ENCODE results near the gene LRP5.
A peak's percentile ranks its signal among the peaks of the same experiment; 100 is the strongest.
"Not testable (repeated sequence)": the region's sequence is repeated elsewhere in the genome, so short reads cannot be mapped to it uniquely, and the experiment has no call there.

The LRP5 gene

GRCh38 chr11:68423481-68423880 is 111.1 kb downstream of the LRP5 start:
- DNase-seq (ENCODE audit: low spot score), result no peak

GRCh38 chr11:68424101-68424632 is 111.8 kb downstream of the LRP5 start:
- DNase-seq (ENCODE audit: low spot score), result no peak

DNA sequence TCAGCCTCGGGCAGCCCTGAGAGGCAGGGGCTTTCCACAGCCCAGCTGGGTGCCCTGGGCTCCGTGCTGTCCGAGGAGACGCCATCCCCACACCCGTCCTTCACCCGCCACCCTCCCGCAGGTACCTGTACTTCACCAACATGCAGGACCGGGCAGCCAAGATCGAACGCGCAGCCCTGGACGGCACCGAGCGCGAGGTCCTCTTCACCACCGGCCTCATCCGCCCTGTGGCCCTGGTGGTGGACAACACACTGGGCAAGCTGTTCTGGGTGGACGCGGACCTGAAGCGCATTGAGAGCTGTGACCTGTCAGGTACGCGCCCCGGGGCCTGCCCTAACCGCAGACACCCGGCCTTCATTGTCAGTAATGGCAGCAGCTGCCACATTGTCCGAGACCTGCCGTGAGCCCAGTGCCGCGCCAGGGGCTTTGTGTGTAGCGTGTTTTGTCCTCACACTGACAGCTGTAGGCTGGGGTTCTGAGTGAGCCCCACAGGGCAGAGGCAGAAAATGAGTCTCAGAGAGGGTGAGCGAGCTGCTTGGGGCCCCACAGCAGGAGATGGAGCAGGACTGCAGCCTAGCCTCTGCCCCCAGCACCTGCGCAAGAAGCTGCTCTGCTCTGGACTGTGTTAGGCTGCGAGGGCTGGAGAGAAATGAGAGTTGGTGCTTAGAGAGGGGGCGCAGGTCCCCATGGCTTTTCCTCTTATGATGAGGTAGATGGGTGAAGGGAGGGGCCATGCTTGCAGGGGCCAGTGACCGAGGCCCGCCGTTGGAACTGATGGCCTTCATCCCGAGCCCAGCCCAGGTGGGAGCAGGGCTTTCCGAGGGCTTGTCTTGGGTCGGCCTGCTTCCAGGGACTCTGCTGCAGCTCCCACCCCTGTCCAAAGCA is 112.8 kb downstream of the LRP5 start:
- DNase-seq (ENCODE audit: low spot score), result no peak

GRCh38 chr11:68425866-68426380 is 113.5 kb downstream of the LRP5 start:
- DNase-seq (ENCODE audit: low spot score), result no peak

DNA sequence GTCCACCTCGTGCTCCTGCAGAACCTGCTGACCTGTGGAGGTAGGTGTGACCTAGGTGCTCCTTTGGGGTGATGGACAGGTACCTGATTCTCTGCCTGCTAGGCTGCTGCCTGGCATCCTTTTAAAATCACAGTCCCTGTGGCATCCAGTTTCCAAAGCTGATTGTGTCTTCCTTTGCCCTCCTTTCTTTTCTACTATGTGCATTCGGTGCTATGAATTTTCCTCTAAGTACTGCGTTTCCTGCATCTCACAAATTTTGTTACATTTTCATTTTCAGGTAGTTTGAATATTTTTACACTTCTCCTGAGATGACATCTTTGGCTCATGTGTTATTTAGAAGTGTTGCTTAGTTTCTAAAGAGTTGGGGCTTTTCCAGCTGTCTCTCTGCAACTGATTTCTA is 117.3 kb downstream of the LRP5 start:
- DNase-seq (ENCODE audit: low spot score), result no peak

- no peak for DNase-seq (ENCODE audit: low spot score)
Measured at GRCh38 chr11:68430384-68430783, 118.0 kb downstream of the LRP5 start.

DNA sequence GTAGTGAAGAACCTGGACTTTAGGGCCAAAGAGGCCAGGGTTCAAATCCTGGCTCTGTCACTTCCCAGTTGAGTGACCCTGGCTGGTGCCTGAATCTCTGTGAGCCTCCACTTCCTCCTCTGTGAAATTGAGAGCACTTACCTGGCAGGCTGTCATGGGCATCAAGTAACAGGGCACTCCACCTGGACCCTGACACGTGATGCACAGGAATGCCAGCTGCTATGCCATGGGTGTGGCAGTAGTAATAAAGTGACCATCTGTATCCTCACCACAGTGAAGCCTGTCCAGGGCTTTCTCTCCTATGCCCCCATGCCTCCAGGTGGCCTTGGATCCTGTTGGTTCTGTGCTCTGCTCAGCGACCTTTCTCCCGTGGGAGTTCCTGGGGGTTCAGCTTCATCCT is 118.4 kb downstream of the LRP5 start:
- DNase-seq (ENCODE audit: low spot score), result no peak

GRCh38 chr11:68431984-68432645 is 119.7 kb downstream of the LRP5 start:
- DNase-seq (ENCODE audit: low spot score), result no peak

DNA sequence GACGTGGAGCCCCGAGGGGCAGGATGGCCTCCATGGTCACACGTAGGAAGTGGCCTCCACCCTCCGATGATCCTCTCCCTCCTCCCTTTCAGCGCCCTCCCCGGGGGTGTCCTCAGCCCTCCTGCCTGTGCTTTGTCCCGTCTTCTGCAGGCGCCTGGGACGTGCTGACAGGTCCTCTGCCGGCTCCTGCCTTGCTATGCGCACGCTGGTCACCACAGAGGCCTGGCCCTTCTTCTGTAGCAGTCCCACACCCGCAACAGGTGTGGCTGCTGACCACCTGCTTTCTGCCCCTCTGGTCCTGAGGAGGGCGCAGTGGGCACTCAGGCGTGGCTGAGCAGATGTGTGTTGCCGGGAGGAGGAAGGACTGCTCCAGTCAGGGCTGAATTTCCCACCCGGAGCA is 120.5 kb downstream of the LRP5 start:
- no peak for DNase-seq (ENCODE audit: low spot score)

DNA sequence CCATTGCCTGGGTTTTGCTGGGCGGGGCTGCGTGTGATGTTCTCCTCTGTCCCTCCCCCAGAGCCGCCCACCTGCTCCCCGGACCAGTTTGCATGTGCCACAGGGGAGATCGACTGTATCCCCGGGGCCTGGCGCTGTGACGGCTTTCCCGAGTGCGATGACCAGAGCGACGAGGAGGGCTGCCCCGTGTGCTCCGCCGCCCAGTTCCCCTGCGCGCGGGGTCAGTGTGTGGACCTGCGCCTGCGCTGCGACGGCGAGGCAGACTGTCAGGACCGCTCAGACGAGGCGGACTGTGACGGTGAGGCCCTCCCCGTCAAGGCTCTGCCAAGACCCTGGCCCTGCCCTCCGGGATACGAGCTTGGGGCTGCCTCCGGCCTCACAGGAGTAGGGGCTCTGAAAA is 121.2 kb downstream of the LRP5 start:
- no peak for DNase-seq (ENCODE audit: low spot score)

- DNase-seq (ENCODE audit: low spot score), result not testable (repeated sequence)
Measured at GRCh38 chr11:68434159-68434558, 121.8 kb downstream of the LRP5 start.

- no peak for DNase-seq (ENCODE audit: low spot score)
Measured at GRCh38 chr11:68436162-68436888, 123.9 kb downstream of the LRP5 start.

DNA sequence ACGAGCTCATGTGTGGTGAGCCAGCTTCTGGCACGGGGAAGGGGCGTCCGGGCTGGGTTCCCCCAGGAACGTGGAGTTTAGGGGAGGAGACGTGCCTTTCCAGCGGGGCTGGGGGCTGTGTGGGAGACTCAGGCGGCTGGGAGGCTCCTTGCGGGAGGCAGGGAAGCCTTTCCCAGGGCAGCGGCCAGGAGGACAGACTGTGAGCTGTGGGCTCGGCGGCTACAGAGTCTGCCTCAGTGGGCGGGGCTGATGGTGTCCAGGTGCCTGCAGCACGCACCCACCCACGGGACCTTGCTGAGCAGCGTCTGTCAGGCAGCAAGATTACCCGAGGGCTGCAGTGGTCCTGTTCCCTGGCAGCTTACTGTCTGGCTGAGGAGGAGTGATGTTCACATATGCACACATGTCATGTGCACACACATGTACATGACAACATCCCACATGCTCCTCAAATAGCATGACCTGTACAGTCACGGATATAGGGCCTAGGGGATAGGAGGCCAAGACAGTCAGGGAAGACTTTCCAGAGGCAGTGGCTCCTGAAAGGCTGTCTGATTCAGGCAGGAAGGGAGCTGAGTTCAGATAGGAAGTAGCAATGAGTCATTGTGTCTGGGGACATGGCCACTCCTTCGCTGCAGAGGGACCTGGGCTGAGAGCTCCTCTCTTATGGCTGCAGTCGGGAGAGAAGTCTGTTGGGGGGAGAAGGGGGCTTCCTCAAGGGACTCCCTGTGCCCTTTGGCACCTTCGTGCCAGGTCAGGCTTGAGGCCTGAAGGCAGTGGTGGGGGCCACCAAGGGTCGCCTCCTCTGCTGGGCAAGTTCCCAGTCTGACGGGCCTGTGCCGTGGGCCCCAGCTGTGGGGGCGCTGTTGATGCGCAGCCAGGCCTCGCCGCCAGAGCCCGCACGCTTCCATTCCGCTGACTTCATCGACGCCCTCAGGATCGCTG is 124.9 kb downstream of the LRP5 start:
- peak; percentile 11 for DNase-seq (ENCODE audit: low spot score)

DNA sequence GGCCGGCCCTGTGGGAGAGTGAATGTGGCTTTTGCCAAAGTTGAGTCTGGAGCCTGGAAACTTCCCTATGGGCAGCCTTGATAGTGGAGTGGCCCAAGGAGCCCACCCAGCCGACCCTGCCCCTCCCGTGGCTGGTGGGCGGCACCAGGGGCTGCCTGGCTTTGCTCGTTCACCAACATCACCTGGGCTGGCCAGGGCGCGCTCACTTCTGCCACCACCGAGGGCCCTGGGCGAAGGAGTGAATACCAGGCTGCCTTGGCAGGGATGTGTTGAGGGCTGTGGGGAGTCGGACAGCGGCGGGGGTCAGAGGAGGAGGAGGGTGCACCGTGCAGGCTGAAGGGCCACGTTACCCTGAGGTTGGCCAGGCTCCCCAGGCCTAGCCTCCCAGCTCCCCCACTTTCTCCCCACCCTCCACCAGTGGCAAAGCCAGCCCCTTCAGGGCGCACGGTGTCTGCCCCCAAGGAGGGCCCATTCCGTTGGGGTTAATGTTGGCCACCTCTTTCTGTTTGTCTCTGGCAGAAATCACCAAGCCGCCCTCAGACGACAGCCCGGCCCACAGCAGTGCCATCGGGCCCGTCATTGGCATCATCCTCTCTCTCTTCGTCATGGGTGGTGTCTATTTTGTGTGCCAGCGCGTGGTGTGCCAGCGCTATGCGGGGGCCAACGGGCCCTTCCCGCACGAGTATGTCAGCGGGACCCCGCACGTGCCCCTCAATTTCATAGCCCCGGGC is 125.7 kb downstream of the LRP5 start:
- DNase-seq (ENCODE audit: low spot score), result no peak

DNA sequence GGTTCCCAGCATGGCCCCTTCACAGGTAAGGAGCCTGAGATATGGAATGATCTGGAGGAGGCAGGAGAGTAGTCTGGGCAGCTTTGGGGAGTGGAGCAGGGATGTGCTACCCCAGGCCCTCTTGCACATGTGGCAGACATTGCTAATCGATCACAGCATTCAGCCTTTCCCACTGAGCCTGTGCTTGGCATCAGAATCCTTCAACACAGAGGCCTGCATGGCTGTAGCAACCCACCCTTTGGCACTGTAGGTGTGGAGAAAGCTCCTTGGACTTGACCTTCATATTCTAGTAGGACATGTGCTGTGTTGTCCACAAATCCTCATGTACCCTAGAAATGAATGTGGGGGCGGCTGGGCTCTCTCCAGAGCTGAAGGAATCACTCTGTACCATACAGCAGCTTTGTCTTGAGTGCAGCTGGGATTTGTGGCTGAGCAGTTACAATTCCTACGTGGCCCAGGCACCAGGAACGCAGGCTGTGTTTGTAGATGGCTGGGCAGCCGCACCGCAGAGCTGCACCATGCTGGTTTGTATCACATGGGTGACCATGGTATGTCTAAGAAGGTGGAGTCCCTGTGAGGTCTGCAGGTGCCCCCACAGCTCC is 126.4 kb downstream of the LRP5 start:
- no peak for DNase-seq (ENCODE audit: low spot score)

- no peak for DNase-seq (ENCODE audit: low spot score)
Measured at GRCh38 chr11:68439355-68440065, 127.1 kb downstream of the LRP5 start.

DNA sequence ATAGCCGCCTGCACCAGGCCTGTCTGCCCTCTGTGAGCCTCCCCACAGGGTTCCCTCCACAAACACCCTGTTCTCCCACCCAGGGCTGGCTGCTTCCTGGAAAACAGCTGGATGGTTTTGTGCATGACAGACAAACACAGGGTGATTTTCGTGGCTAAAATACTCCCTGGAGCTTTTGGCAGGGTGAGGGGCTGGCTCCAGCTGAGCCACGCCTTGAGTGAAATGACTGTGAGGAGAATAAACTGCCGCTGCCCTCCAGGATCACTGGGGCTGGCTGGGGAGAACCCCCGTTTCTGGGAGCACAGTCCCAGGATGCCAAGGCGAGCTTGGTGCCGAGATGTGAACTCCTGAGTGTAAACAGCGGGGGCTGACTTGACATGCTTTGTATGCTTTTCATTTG is 127.8 kb downstream of the LRP5 start:
- DNase-seq (ENCODE audit: low spot score), result no peak

GRCh38 chr11:68441466-68442230 is 129.3 kb downstream of the LRP5 start:
- no peak for DNase-seq (ENCODE audit: low spot score)

DNA sequence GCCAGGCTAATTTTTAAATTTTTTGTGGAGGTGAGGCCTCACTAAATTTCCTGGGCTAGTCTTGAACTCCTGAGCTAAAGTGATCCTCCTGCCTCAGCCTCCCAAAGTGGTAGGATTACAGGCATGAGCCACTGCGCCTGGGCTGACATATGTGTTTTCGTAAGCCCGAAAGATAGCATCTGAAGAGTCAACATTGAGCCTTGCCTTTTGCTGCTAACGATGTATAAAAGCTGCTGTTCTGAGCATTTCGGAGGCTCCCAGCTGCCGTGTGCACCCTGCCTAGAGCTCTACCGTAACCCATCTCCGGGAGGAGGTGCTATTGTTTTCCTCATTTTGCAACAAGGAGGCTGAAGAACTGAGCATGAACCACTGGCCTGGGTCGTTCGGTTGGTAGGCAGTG is 130.0 kb downstream of the LRP5 start:
- no peak for DNase-seq (ENCODE audit: low spot score)

All from CD4-positive, alpha-beta T cell treated with Interleukin-15 for 4 hours (primary cell).